Smooth muscle cell (in vitro differentiated cells): Measurements from ENCODE around the gene DMAC2. TPM values are rescaled to one million over a fixed set of nuclear protein-coding genes. Genes with fewer than 3 reads are reported as not detected.

ENCODE experiments used
- DNase-seq: peaks from one replicate; lab custom pipeline; 2025; ENCODE audit not compliant: unreplicated experiment; lab: John Stamatoyannopoulos, UW
- H2AFZ ChIP-seq: fragments of 200-600 bp; sonication (generic); 2 replicates; pipeline ENCODE4 v1.6.0; 2016; ENCODE audit warnings: antibody characterized with exemption, low read depth, mild to moderate bottlenecking
- H3F3A ChIP-seq: fragments of 200-600 bp; sonication (generic); 2 replicates; pipeline ENCODE4 v1.6.0; 2017; ENCODE audit warnings: antibody characterized with exemption, low read depth
- H3K27ac ChIP-seq: fragments of 200-600 bp; sonication (generic); 2 replicates; pipeline ENCODE4 v1.5.1; 2016; ENCODE audit warnings: low read depth, mild to moderate bottlenecking
- H3K27me3 ChIP-seq: fragments of 200-600 bp; sonication (generic); 2 replicates; pipeline ENCODE4 v1.6.1; 2016; ENCODE audit warnings: low read depth, mild to moderate bottlenecking
- H3K36me3 ChIP-seq: fragments of 200-600 bp; sonication (generic); 2 replicates; pipeline ENCODE4 v1.5.1; 2016; ENCODE audit warnings: low read depth
- H3K4me1 ChIP-seq: fragments of 200-600 bp; sonication (generic); 2 replicates; pipeline ENCODE4 v1.5.1; 2016; ENCODE audit warnings: low read depth
- H3K4me2 ChIP-seq: fragments of 200-600 bp; sonication (generic); 2 replicates; pipeline ENCODE4 v1.6.0; 2016; ENCODE audit warnings: mild to moderate bottlenecking
- H3K4me3 ChIP-seq: fragments of 200-600 bp; sonication (generic); 2 replicates; pipeline ENCODE4 v1.5.1; 2016; ENCODE audit warnings: mild to moderate bottlenecking
- H3K79me2 ChIP-seq: fragments of 200-600 bp; sonication (generic); 2 replicates; pipeline ENCODE4 v1.6.0; 2016; ENCODE audit warnings: low read depth, mild to moderate bottlenecking
- H3K9ac ChIP-seq: fragments of 200-600 bp; sonication (generic); 2 replicates; pipeline ENCODE4 v1.6.0; 2016; ENCODE audit warnings: low read depth
- H3K9me3 ChIP-seq: fragments of 200-600 bp; sonication (generic); replicated peaks from 2 replicates; pipeline ENCODE4 v1.5.1; 2016; ENCODE audit warnings: low read depth
- H4K20me1 ChIP-seq: fragments of 200-600 bp; sonication (generic); 2 replicates; pipeline ENCODE4 v1.6.0; 2016; ENCODE audit warnings: low read depth
- WGBS: methylation state at CpG from one replicate; pipeline ENCODE4 v1.1.7; 2016; ENCODE audit warnings: low lambda C conversion rate; 5-methylcytosine and 5-hydroxymethylcytosine counted together
- polyA plus RNA-seq: library from polyadenylated mRNA; unstranded; fragments of >200 nt; fragmentation: Nextera tagmentation; extraction: Ambion mirVana; gene quantifications from 2 replicates; pipeline ENCODE4 v1.2.1, GENCODE V29; 2016
- total RNA-seq: library from RNA; depleted of rRNA; stranded (reverse); fragments of >200 nt; gene quantifications from 2 replicates; pipeline ENCODE4 v1.2.3, GENCODE V29; 2014
- TF ChIP-seq, protein P1 (sequence below): fragments of 200-600 bp; sonication (generic); IDR thresholded peaks from 2 replicates; pipeline ENCODE4 v1.5.1; 2017; ENCODE audit warnings: borderline replicate concordance, mild to moderate bottlenecking, antibody characterized with exemption; ENCODE audit not compliant: insufficient read depth, poor library complexity, severe bottlenecking

The DMAC2 gene
- total and polyA plus RNA-seq, 2 experiments from 2014 or later = 48.3 to 69.2 TPM

DNA sequence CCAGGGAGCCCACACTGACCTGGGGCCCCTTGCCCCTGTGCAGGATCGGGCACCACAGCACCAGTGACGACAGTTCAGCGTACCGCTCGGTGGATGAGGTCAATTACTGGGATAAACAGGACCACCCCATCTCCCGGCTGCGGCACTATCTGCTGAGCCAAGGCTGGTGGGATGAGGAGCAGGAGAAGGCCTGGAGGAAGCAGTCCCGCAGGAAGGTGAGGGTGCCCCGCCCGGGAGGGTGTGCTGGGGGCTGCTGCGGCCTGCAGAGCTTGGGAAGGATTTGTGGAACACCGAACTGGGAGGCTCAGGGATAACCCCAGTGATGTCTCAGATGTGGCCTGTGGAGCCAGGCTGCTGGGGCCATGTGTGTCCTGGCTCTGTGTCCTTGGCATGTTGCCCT is 16.8 kb downstream of the DMAC2 start:
- Histone ChIP-seq H2AFZ (no peak overlapping the region), H3F3A (no peaks in the 10 kb centered on the region), H3K4me1 (peaks cover 6% of the 10 kb centered on the region), H3K36me3 (no peaks in the 10 kb centered on the region), H3K4me3 (no peak overlapping the region), H3K27me3 (no peaks in the 10 kb centered on the region), H3K27ac (no peak overlapping the region), H4K20me1 (no peaks in the 10 kb centered on the region), H3K9me3 (no peaks in the 10 kb centered on the region), H3K9ac (no peak overlapping the region), H3K79me2 (no peaks in the 10 kb centered on the region), H3K4me2 (no peak overlapping the region)
- TF ChIP-seq, protein P1, sequence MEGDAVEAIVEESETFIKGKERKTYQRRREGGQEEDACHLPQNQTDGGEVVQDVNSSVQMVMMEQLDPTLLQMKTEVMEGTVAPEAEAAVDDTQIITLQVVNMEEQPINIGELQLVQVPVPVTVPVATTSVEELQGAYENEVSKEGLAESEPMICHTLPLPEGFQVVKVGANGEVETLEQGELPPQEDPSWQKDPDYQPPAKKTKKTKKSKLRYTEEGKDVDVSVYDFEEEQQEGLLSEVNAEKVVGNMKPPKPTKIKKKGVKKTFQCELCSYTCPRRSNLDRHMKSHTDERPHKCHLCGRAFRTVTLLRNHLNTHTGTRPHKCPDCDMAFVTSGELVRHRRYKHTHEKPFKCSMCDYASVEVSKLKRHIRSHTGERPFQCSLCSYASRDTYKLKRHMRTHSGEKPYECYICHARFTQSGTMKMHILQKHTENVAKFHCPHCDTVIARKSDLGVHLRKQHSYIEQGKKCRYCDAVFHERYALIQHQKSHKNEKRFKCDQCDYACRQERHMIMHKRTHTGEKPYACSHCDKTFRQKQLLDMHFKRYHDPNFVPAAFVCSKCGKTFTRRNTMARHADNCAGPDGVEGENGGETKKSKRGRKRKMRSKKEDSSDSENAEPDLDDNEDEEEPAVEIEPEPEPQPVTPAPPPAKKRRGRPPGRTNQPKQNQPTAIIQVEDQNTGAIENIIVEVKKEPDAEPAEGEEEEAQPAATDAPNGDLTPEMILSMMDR = no peak
- 98% methylated on average over 12 of the region's 12 CpGs for WGBS
- DNase-seq = no peak

GRCh38 chr19:41422456-41422855 is 17.3 kb downstream of the DMAC2 start:
- H3K9ac ChIP-seq = no peak overlapping the region
- no peaks in the 10 kb centered on the region for H3K9me3 ChIP-seq
- 94% methylated on average over 18 of the region's 18 CpGs for WGBS
- H3K79me2 ChIP-seq = no peaks in the 10 kb centered on the region
- H3K27me3 ChIP-seq = no peaks in the 10 kb centered on the region
- no peaks in the 10 kb centered on the region for H4K20me1 ChIP-seq
- DNase-seq = no peak
- no peak overlapping the region for H3K4me2 ChIP-seq
- H2AFZ ChIP-seq = no peak overlapping the region
- H3K27ac ChIP-seq = no peak overlapping the region
- TF ChIP-seq, protein P1 = no peak
- no peaks in the 10 kb centered on the region for H3F3A ChIP-seq
- H3K36me3 ChIP-seq = no peaks in the 10 kb centered on the region
- no peak overlapping the region for H3K4me3 ChIP-seq
- H3K4me1 ChIP-seq = peaks cover 6% of the 10 kb centered on the region

- H3K79me2 ChIP-seq = no peaks in the 10 kb centered on the region
- H3F3A ChIP-seq = no peaks in the 10 kb centered on the region
- no peak overlapping the region for H3K4me3 ChIP-seq
- no peak for DNase-seq
- no peak overlapping the region for H2AFZ ChIP-seq
- H3K27ac ChIP-seq = no peak overlapping the region
- H3K4me2 ChIP-seq = no peak overlapping the region
- no peaks in the 10 kb centered on the region for H4K20me1 ChIP-seq
- peaks cover 5% of the 10 kb centered on the region for H3K4me1 ChIP-seq
- no peaks in the 10 kb centered on the region for H3K9me3 ChIP-seq
- H3K9ac ChIP-seq = no peak overlapping the region
- WGBS = 96% methylated on average over 12 of the region's 20 CpGs
- no peaks in the 10 kb centered on the region for H3K36me3 ChIP-seq
- TF ChIP-seq, protein P1 = no peak
- H3K27me3 ChIP-seq = no peaks in the 10 kb centered on the region
Observed at GRCh38 chr19:41421973-41422372, 17.7 kb downstream of the DMAC2 start.

DNA sequence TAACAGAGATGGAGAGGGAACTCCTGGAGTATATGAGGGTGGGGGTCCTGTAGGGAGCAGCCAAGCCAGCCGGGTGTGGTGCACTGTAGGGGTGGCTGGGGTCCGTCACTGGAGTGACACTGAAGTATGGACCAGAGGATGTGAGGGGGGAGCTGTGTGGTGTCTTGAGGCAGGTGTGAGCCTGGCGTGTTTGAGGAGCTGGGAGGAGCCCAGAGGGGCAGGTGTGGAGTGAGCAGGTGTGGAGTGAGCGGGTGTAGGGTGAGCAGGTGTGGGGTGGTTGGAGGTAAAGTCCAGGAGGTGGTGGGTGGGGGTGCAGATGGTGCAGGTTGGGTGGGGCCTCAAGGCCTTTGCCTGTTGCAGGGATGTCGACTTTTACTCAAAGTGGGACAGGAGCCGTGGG is 18.4 kb downstream of the DMAC2 start:
- H2AFZ ChIP-seq = no peak overlapping the region
- no peaks in the 10 kb centered on the region for H3F3A ChIP-seq
- WGBS = 95% methylated on average over 6 of the region's 6 CpGs
- H3K79me2 ChIP-seq = no peaks in the 10 kb centered on the region
- H3K9ac ChIP-seq = no peak overlapping the region
- H3K9me3 ChIP-seq = no peaks in the 10 kb centered on the region
- no peak for DNase-seq
- H3K27ac ChIP-seq = no peak overlapping the region
- no peak overlapping the region for H3K4me3 ChIP-seq
- no peaks in the 10 kb centered on the region for H4K20me1 ChIP-seq
- TF ChIP-seq, protein P1 = no peak
- no peak overlapping the region for H3K4me2 ChIP-seq
- H3K36me3 ChIP-seq = no peaks in the 10 kb centered on the region
- no peaks in the 10 kb centered on the region for H3K4me1 ChIP-seq
- H3K27me3 ChIP-seq = no peaks in the 10 kb centered on the region
